ENCODE results near the gene BPIFB2. TPM values are rescaled to one million over a fixed set of nuclear protein-coding genes. Genes with fewer than 3 reads are reported as not detected.
"Not testable (repeated sequence)": the region's sequence is repeated elsewhere in the genome, so short reads cannot be mapped to it uniquely, and the experiment has no call there.

The BPIFB2 gene
- total RNA-seq, 1 experiment from 2014 or later = not detected

DNA sequence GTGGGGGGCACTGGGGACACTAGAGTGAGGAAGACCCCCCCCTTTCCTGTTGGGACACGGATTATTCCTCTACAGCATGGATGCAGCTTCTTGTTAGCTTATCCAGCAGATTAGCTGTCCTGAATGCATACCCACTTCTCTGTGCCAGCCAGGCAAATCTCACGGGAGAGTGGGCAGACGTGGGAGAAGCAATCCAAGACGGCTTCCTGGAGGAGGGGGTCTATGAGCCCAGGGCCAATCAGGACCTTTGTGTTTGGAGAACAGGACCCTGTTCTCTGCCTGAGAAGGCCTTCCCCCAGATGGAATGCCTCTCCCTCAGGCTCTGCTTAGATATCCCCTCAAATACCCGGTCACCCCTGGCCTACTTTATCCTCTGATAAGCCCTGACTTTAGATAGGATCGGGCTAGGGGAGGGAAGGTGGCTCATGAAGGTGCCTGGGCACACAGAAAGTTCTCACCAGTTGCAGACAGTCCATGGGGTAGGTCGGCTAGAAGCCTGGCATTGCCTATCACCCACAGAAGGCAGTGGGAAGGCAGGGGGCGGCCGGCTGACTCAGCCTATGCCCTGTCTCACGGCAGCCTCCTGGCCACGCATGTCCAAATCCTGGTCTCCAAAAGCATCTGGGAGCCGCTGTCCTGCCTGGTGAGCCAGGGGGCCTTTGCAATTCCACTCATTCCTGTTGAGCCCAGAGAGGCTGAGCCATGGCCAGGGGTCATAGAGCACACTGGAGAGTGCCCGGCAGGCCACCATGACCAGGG lies 38.0 kb upstream of the BPIFB2 start:
- in situ Hi-C loops (cut with HindIII; ENCODE audit: low sequenced_read_pairs) = no loop called here
- DNase-seq (ENCODE audit: low spot score) = no peak

- in situ Hi-C loops (cut with HindIII; ENCODE audit: low sequenced_read_pairs) = no loop called here
- DNase-seq (ENCODE audit: low spot score) = no peak
Observed at GRCh38 chr20:32970115-32970972, 37.2 kb upstream of the BPIFB2 start.

- DNase-seq (ENCODE audit: low spot score) = no peak
- in situ Hi-C loops (cut with HindIII; ENCODE audit: low sequenced_read_pairs) = no loop called here
Observed at GRCh38 chr20:32970973-32971300, 36.6 kb upstream of the BPIFB2 start.

GRCh38 chr20:32971703-32972161 lies 35.8 kb upstream of the BPIFB2 start:
- in situ Hi-C loops (cut with HindIII; ENCODE audit: low sequenced_read_pairs) = no loop called here
- no peak for DNase-seq (ENCODE audit: low spot score)

- in situ Hi-C loops (cut with HindIII; ENCODE audit: low sequenced_read_pairs) = no loop called here
- no peak for DNase-seq (ENCODE audit: low spot score)
Observed at GRCh38 chr20:32972181-32973076, 35.1 kb upstream of the BPIFB2 start.

- in situ Hi-C loops (cut with HindIII; ENCODE audit: low sequenced_read_pairs) = no loop called here
Observed at GRCh38 chr20:32973077-32973717, 34.3 kb upstream of the BPIFB2 start.

GRCh38 chr20:32974204-32975064 lies 33.1 kb upstream of the BPIFB2 start:
- in situ Hi-C loops (cut with HindIII; ENCODE audit: low sequenced_read_pairs); DNase-seq (ENCODE audit: low spot score): not testable (repeated sequence)

More at GRCh38 chr20:32973077-32973717, 34.3 kb upstream of the BPIFB2 start:
- no peak for DNase-seq (ENCODE audit: low spot score)

- DNase-seq (ENCODE audit: low spot score); in situ Hi-C loops (cut with HindIII; ENCODE audit: low sequenced_read_pairs): not testable (repeated sequence)
Observed at GRCh38 chr20:32975121-32975520, 32.4 kb upstream of the BPIFB2 start.

DNA sequence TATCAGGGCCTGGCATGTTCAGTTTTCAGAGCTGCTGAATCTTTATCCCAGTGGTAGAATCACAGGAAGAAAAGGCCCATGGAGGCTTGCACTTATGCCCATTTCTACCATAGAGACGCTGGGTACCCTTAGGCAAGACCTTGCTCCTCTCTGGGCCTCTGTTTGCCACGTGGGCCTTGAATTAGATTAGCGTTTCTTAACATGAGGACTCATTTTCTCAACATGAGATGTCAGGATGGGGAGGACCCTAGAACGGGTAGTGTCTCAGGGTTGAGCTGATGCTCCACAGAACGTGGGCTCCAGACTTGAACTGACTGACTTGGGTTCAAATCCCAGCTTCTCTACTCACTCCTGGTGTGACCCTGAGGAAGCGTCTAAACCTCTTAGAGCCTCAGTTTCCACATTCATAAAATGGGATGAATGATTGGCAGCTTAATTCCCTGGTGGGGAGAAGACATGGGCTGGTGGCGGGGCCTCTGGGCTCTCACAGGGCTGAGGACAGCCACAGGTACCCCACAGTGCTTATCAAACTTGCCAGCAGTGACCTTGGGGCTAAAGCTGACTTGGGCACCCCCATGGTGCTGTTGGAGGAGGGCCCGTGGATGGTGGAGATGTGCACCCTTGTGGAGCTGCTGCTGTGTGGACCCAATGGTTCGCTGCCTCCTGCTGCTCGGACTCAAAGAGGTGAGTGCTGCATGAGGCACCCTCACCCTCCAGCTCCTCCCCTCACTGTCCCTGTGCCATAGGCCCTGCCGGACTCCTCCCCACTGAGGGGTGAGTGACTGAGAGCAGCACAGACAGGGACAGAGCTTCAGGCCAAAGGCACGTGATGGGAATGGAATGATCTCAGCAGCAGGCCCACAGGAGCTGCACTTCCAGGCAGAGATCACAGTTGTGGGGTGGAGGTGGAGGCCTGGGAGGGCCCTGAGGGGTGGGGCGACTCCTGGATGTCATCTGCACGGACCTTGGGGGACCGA lies 31.5 kb upstream of the BPIFB2 start:
- in situ Hi-C loops (cut with HindIII; ENCODE audit: low sequenced_read_pairs) = no loop called here
- DNase-seq (ENCODE audit: low spot score) = no peak

DNA sequence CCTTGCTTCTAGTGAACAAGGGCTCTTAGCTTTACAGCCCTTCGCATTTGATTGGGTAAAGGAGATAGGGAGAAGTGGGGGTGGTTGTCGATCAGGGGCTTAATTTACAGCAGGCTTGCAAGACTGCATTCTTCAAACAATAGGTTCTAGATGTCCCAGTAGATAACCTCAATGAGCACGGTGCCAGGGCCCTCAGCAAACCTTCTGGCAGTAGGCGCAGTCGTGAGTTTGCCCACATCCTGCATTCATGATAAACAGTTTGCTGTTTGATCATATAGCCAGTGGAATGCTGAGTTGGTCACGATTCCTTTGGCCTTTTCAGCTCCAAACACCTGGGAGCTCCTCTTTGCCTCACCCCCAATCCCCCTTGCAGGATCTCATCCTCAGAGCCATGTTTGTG lies 30.8 kb upstream of the BPIFB2 start:
- in situ Hi-C loops (cut with HindIII; ENCODE audit: low sequenced_read_pairs) = no loop called here
- DNase-seq (ENCODE audit: low spot score) = no peak

GRCh38 chr20:32977281-32978008 lies 30.1 kb upstream of the BPIFB2 start:
- in situ Hi-C loops (cut with HindIII; ENCODE audit: low sequenced_read_pairs) = no loop called here
- DNase-seq (ENCODE audit: low spot score) = no peak

DNA sequence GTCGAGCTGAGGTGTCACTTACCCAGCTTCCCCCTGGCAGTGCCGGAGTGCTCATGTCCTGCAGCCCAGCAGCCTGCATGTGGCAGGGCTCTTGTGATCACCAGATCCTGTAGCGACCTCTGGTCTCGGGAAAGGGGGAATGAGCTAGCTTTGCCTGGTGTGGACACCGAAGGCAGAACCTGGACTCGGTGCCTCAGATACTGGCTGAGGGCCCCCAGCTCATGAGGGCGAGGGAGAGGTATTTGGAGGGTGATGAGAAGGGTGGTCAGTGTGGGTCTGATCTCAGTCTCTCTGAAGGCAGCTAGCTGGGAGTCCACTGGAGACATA lies 29.5 kb upstream of the BPIFB2 start:
- in situ Hi-C loops (cut with HindIII; ENCODE audit: low sequenced_read_pairs) = no loop called here
- DNase-seq (ENCODE audit: low spot score) = no peak

DNA sequence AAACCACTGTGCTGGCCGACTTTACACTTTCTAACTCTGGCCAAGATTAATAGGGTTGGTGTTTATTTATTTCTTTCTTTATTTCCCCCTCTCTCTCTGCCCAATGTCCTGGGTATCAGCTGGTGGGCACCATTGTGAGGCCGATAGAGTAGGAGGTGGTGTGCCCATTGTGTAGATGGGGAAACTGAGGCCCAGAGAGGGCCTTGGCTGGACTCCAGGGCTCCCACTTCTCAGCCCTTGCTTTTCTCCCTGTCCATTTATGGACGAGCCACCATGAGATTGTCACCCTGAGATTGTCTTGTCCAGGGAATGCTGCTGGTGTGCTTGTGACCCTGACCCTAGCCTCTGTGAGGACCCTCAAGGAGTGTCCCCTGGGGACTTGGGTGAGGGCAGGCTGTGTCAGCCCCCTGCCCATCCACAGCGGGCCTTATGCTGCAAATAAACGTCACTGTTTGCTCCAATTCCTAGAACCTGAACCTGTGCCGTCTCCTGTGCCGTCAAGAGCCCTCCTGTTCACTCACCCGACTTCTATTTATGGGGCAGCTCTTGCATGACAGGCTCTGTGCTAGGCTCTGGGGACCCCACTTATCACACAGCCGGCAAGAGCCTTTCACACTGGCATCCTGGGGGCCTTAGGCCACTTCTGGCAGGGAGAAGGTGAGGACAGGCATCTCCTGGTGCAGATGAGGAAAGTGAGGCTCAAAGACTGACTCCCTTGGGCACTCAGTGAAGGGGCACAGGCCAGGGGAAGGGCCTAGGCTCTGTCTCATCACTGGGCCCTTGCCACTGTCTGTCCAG lies 28.1 kb upstream of the BPIFB2 start:
- in situ Hi-C loops (cut with HindIII; ENCODE audit: low sequenced_read_pairs) = no loop called here
- no peak for DNase-seq (ENCODE audit: low spot score)

- peak; percentile 9 for DNase-seq (ENCODE audit: low spot score)
- in situ Hi-C loops (cut with HindIII; ENCODE audit: low sequenced_read_pairs) = no loop called here
Observed at GRCh38 chr20:32980131-32980941, 27.2 kb upstream of the BPIFB2 start.

GRCh38 chr20:32980990-32981389 lies 26.5 kb upstream of the BPIFB2 start:
- DNase-seq (ENCODE audit: low spot score) = no peak
- in situ Hi-C loops (cut with HindIII; ENCODE audit: low sequenced_read_pairs) = no loop called here
